22Rv1 (cell line): ENCODE data around the gene DDAH1.

Experiments used
- CTCF ChIP-seq: fragments of 450-650 bp; IDR thresholded peaks from 2 replicates; pipeline ENCODE4 v1.5.1; 2017; ENCODE audit warnings: mild to moderate bottlenecking
- ZFX ChIP-seq: fragments of 450-650 bp; IDR thresholded peaks from 2 replicates; pipeline ENCODE4 v1.6.1; 2017; ENCODE audit warnings: antibody characterized with exemption, borderline replicate concordance

DNA sequence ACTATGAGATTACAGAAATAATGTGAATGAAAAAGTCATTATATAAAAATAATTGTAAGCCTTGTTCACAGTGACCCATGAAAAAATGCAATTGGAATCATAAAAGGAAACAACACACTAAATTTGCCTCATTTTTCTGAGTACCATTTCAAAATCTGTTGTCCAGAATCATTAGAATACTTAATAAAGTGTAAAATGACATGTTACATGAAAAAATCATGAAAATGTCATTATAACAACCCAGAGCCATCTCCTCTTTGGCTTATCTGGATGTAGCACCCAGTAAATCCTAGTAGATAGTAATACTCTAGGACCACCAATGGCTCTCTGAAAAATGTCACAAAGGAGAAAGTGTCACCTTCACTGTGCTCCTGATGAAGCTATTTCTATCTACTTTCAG is 76.5 kb downstream of the DDAH1 start:
- TF ChIP-seq CTCF = no peak
- TF ChIP-seq ZFX = no peak
